DND-41 (cell line): ENCODE results near the gene TMEM119.
A peak's percentile ranks its signal among the peaks of the same experiment; 100 is the strongest.

ENCODE experiments used
- EZH2 ChIP-seq: IDR thresholded peaks from 3 replicates; pipeline ENCODE4 v1.6.1; 2012; ENCODE audit warnings: borderline replicate concordance, low read depth, mild to moderate bottlenecking, moderate library complexity, low read length, inconsistent platforms; ENCODE audit not compliant: severe bottlenecking
- TF ChIP-seq, protein P1 (sequence below): IDR thresholded peaks from 2 replicates; pipeline ENCODE4 v1.5.1; 2012; ENCODE audit warnings: borderline replicate concordance, low read length, moderate library complexity, mild to moderate bottlenecking; ENCODE audit not compliant: poor library complexity, severe bottlenecking; ENCODE audit errors: extremely low read depth

DNA sequence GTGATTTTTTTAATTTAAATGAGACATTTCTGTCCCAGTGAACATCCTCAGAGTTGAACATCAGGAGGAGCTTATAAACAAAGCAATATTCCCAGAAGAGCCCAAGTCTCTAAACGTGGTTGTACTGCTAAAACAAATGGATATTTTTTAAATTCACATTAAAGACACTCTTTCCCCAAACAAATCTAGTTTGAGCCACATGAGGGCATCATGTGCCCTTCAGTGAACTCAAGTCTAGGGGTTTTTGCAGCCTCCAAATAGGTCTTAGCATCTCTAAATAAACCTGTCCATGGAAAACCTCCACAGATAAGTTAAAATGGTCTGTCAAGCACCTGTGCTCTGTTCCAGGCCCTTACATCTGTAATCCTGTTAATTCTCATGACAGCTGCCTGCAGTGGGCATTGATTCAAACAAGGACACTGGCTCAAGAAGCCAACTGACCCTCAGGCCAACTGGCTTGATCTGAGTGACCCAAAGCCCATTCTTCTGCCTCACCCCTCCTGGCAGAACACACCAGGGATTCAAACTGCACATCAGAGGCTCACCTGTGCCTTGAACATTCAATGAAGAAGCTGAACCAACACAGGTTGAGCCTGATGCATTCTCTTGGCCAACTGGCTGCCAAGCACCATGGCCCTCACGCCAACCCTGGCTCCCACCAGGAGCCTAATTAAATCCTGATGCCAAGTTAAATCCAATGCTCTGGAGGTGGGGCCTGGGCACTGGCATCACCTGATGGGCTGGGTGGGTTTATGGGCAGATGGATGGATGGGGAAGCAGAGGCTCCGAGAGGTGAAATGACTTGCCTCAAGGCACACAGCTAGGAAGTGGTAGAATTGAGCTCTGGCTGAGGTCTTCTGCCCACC, 26.9 kb downstream of the TMEM119 start:
- TF ChIP-seq, protein P1, sequence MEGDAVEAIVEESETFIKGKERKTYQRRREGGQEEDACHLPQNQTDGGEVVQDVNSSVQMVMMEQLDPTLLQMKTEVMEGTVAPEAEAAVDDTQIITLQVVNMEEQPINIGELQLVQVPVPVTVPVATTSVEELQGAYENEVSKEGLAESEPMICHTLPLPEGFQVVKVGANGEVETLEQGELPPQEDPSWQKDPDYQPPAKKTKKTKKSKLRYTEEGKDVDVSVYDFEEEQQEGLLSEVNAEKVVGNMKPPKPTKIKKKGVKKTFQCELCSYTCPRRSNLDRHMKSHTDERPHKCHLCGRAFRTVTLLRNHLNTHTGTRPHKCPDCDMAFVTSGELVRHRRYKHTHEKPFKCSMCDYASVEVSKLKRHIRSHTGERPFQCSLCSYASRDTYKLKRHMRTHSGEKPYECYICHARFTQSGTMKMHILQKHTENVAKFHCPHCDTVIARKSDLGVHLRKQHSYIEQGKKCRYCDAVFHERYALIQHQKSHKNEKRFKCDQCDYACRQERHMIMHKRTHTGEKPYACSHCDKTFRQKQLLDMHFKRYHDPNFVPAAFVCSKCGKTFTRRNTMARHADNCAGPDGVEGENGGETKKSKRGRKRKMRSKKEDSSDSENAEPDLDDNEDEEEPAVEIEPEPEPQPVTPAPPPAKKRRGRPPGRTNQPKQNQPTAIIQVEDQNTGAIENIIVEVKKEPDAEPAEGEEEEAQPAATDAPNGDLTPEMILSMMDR, result peak; percentile 54
- no peak for TF ChIP-seq EZH2
